ENCODE measurements around the gene FUT9. TPM values are rescaled to one million over a fixed set of nuclear protein-coding genes. Genes with fewer than 3 reads are reported as not detected.

Gene FUT9
- total RNA-seq, 4 donors from 2014 or later: 0.07 TPM; not detected in 3

GRCh38 chr6:96101564-96101963, 85.8 kb downstream of the FUT9 start:
- Histone ChIP-seq H3K9me3 (no peaks in the 10 kb centered on the region), H3K4me3 (no peak overlapping the region), H3K36me3 (no peaks in the 10 kb centered on the region), H3K27me3 (peaks cover 0 to 3% of the 10 kb centered on the region in 2 donors), H3K27ac (no peak overlapping the region), H3K4me1 (no peaks in the 10 kb centered on the region)
- no peak for DNase-seq
- TF ChIP-seq CTCF (IDR thresholded peaks at IDR 0.05) (no peak), POLR2A (IDR thresholded peaks at IDR 0.05) (no peak)
- intact Hi-C loops (cut with DNase I; ENCODE audit: low total_unique reads): no loop called here

GRCh38 chr6:96104910-96105309, 89.1 kb downstream of the FUT9 start:
- Histone ChIP-seq H3K9me3 (no peaks in the 10 kb centered on the region), H3K27ac (no peak overlapping the region), H3K4me3 (no peak overlapping the region), H3K36me3 (no peaks in the 10 kb centered on the region), H3K27me3 (no peaks in the 10 kb centered on the region), H3K4me1 (no peaks in the 10 kb centered on the region)
- TF ChIP-seq CTCF (IDR thresholded peaks at IDR 0.05): no peak
- TF ChIP-seq POLR2A (IDR thresholded peaks at IDR 0.05): no peak
- intact Hi-C loops (cut with DNase I; ENCODE audit: low total_unique reads): no loop called here
- DNase-seq: no peak

- TF ChIP-seq POLR2A (IDR thresholded peaks at IDR 0.05) (no peak), CTCF (IDR thresholded peaks at IDR 0.05) (no peak)
- H3K4me3 ChIP-seq: no peak overlapping the region
- intact Hi-C loops (cut with DNase I; ENCODE audit: low total_unique reads): no loop called here
- no peaks in the 10 kb centered on the region for H3K9me3 ChIP-seq
- no peaks in the 10 kb centered on the region for H3K4me1 ChIP-seq
- no peaks in the 10 kb centered on the region for H3K27me3 ChIP-seq
- H3K36me3 ChIP-seq: no peaks in the 10 kb centered on the region
- H3K27ac ChIP-seq: no peak overlapping the region
- no peak for DNase-seq
These were observed 95.1 kb downstream of the FUT9 start for GRCh38 chr6:96110878-96111277.

- no peak for TF ChIP-seq CTCF (IDR thresholded peaks at IDR 0.05)
- TF ChIP-seq POLR2A (IDR thresholded peaks at IDR 0.05): no peak
- no peaks in the 10 kb centered on the region for H3K27me3 ChIP-seq
- intact Hi-C loops (cut with DNase I; ENCODE audit: low total_unique reads): no loop called here
- no peak overlapping the region for H3K4me3 ChIP-seq
- H3K36me3 ChIP-seq: no peaks in the 10 kb centered on the region
- H3K9me3 ChIP-seq: no peaks in the 10 kb centered on the region
- DNase-seq: no peak
- H3K4me1 ChIP-seq: no peaks in the 10 kb centered on the region
- H3K27ac ChIP-seq: no peak overlapping the region
These were observed 100.9 kb downstream of the FUT9 start for GRCh38 chr6:96116674-96117073.

GRCh38 chr6:96124778-96125177, 109.0 kb downstream of the FUT9 start:
- no peak for DNase-seq
- no peaks in the 10 kb centered on the region for H3K4me1 ChIP-seq
- intact Hi-C loops (cut with DNase I; ENCODE audit: low total_unique reads): no loop called here
- H3K27ac ChIP-seq: no peak overlapping the region
- H3K4me3 ChIP-seq: no peak overlapping the region
- no peaks in the 10 kb centered on the region for H3K27me3 ChIP-seq
- no peak for TF ChIP-seq CTCF (IDR thresholded peaks at IDR 0.05)
- no peak for TF ChIP-seq POLR2A (IDR thresholded peaks at IDR 0.05)
- H3K36me3 ChIP-seq: no peaks in the 10 kb centered on the region
- no peaks in the 10 kb centered on the region for H3K9me3 ChIP-seq
